IMR-90 (cell line): ENCODE results near the gene ATOSB. TPM values are rescaled to one million over a fixed set of nuclear protein-coding genes. Genes with fewer than 3 reads are reported as not detected.

Source experiments
- ATAC-seq: fragments of 200-7000 bp; cut with Tn5 transposase; 2 replicates; pipeline ENCODE4 v1.9.1; 2020; ENCODE audit warnings: low read depth, mild to moderate bottlenecking, moderate library complexity
- BruUV-seq: library from RNA; stranded (reverse); fragments of 400-500 nt; replicated peaks from 2 replicates; lab custom pipeline; 2021; lab: Mats Ljungman, UMichigan
- CTCF ChIA-PET: fragments of 300-600 bp; formaldehyde crosslinking; extraction: SDS; loops from one replicate; lab custom pipeline; 2021; ENCODE audit warnings: antibody characterized with exemption; lab: Yijun Ruan, JAX
- POLR2A ChIA-PET: fragments of 300-600 bp; sonication (Branson Sonifier 250); formaldehyde crosslinking; loops from one replicate; lab custom pipeline; 2022; ENCODE audit warnings: antibody characterized with exemption; ENCODE audit not compliant: unreplicated experiment; lab: Charles Lee
- DNase-seq: peaks from one replicate; pipeline ENCODE4 v3.0.0; 2013
- H2AFZ ChIP-seq: replicated peaks from 2 replicates; pipeline ENCODE3; 2013; ENCODE audit warnings: low read length, mild to moderate bottlenecking; ENCODE audit not compliant: poor library complexity
- H2AK5ac ChIP-seq: 2 replicates; pipeline ENCODE4 v1.6.1; 2013; ENCODE audit warnings: low read depth, low read length, inconsistent platforms
- H2AK9ac ChIP-seq: replicated peaks from 2 replicates; pipeline ENCODE3; 2013; ENCODE audit warnings: mild to moderate bottlenecking, low read depth, low read length, moderate library complexity; ENCODE audit not compliant: poor library complexity
- H2BK120ac ChIP-seq: 2 replicates; pipeline ENCODE4 v1.6.1; 2013; ENCODE audit warnings: low read depth, low read length, inconsistent platforms
- H2BK15ac ChIP-seq: 3 replicates; pipeline ENCODE4 v1.6.1; 2013; ENCODE audit warnings: low read depth, low read length, inconsistent platforms
- H2BK20ac ChIP-seq: 2 replicates; pipeline ENCODE4 v1.6.1; 2013; ENCODE audit warnings: low read depth, mild to moderate bottlenecking, inconsistent platforms, low read length, moderate library complexity
- H2BK5ac ChIP-seq: 2 replicates; pipeline ENCODE4 v1.6.1; 2013; ENCODE audit warnings: mild to moderate bottlenecking, low read depth, low read length, inconsistent platforms; ENCODE audit not compliant: poor library complexity, severe bottlenecking
- H3K14ac ChIP-seq: replicated peaks from 2 replicates; pipeline ENCODE4 v1.6.1; 2013; ENCODE audit warnings: low read depth, low read length, inconsistent platforms
- H3K18ac ChIP-seq: 2 replicates; pipeline ENCODE4 v1.6.1; 2013; ENCODE audit warnings: low read depth, low read length, control low read depth
- H3K23ac ChIP-seq: 2 replicates; pipeline ENCODE4 v1.6.1; 2013; ENCODE audit warnings: low read depth, low read length, inconsistent platforms
- H3K27ac ChIP-seq: 2 replicates; pipeline ENCODE4 v1.5.1; 2013; ENCODE audit warnings: mild to moderate bottlenecking, control low read depth, low read length; ENCODE audit not compliant: insufficient read depth
- H3K27me3 ChIP-seq: 2 replicates; pipeline ENCODE4 v1.6.1; 2013; ENCODE audit warnings: low read length; ENCODE audit not compliant: control insufficient read depth, insufficient read depth
- H3K36me3 ChIP-seq: 2 replicates; pipeline ENCODE4 v1.6.1; 2013; ENCODE audit warnings: low read length, mixed read lengths; ENCODE audit not compliant: control insufficient read depth, insufficient read depth
- H3K4ac ChIP-seq: 2 replicates; pipeline ENCODE4 v1.6.1; 2013; ENCODE audit warnings: low read depth, low read length, inconsistent platforms
- H3K4me1 ChIP-seq: 2 replicates; pipeline ENCODE4 v1.6.1; 2013; ENCODE audit warnings: low read length, mixed read lengths; ENCODE audit not compliant: control insufficient read depth, insufficient read depth
- H3K4me2 ChIP-seq: 2 replicates; pipeline ENCODE4 v1.6.1; 2013; ENCODE audit warnings: low read depth, mild to moderate bottlenecking, control low read depth, low read length, moderate library complexity
- H3K4me3 ChIP-seq: 2 replicates; pipeline ENCODE4 v1.5.1; 2013; ENCODE audit warnings: low read depth, mild to moderate bottlenecking, control low read depth, low read length, moderate library complexity; ENCODE audit not compliant: insufficient read depth
- H3K56ac ChIP-seq: 2 replicates; pipeline ENCODE4 v1.6.1; 2013; ENCODE audit warnings: low read length, inconsistent platforms; ENCODE audit not compliant: insufficient read depth; ENCODE audit errors: extremely low read depth
- H3K79me1 ChIP-seq, 2 experiments: 2 replicates each; pipeline ENCODE4 v1.6.1; 2013; ENCODE audit warnings: low read length in 2 of 2, inconsistent platforms in 1 of 2, low read depth in 1 of 2
- H3K9ac ChIP-seq: 2 replicates; pipeline ENCODE4 v1.6.1; 2013; ENCODE audit warnings: low read depth, low read length, control low read depth
- H3K9me1 ChIP-seq: 2 replicates; pipeline ENCODE4 v1.6.1; 2013; ENCODE audit warnings: low read length, inconsistent platforms; ENCODE audit not compliant: insufficient read depth
- H3K9me3 ChIP-seq: 2 replicates; pipeline ENCODE4 v1.6.1; 2013; ENCODE audit warnings: low read length; ENCODE audit not compliant: control insufficient read depth, insufficient read depth
- H4K20me1 ChIP-seq: 2 replicates; pipeline ENCODE4 v1.6.1; 2013; ENCODE audit warnings: low read length, inconsistent platforms; ENCODE audit not compliant: insufficient read depth
- H4K5ac ChIP-seq: 2 replicates; pipeline ENCODE4 v1.6.1; 2013; ENCODE audit warnings: mild to moderate bottlenecking, low read depth, low read length, control low read depth
- H4K8ac ChIP-seq, 2 experiments: 2 replicates each; pipeline ENCODE4 v1.6.1; 2013; ENCODE audit warnings: low read depth in 2 of 2, low read length in 2 of 2, control low read depth in 1 of 2, inconsistent platforms in 1 of 2
- H4K91ac ChIP-seq: 2 replicates; pipeline ENCODE4 v1.6.1; 2013; ENCODE audit warnings: low read depth, low read length, inconsistent platforms; ENCODE audit not compliant: insufficient read depth
- BHLHE40 ChIP-seq: fragments of 150-350 bp; IDR thresholded peaks from 2 replicates; pipeline ENCODE4 v1.6.1; 2016; ENCODE audit warnings: mild to moderate bottlenecking, low read depth, low read length
- CHD1 ChIP-seq: IDR thresholded peaks from 2 replicates; pipeline ENCODE4 v1.6.1; 2012; ENCODE audit warnings: low read depth, low read length, improper control_type of control experiment
- CTCF ChIP-seq: conservative IDR thresholded peaks from 2 replicates; pipeline ENCODE4 v1.5.1; 2012; ENCODE audit warnings: mild to moderate bottlenecking, low read depth, low read length, improper control_type of control experiment
- ELK1 ChIP-seq: fragments of 150-350 bp; IDR thresholded peaks from 2 replicates; pipeline ENCODE4 v1.6.1; 2016; ENCODE audit warnings: low read depth, mild to moderate bottlenecking, low read length, moderate library complexity, borderline replicate concordance
- FOS ChIP-seq: fragments of 150-350 bp; IDR thresholded peaks from 2 replicates; pipeline ENCODE4 v1.6.1; 2016; ENCODE audit warnings: low read depth, low read length
- MAFK ChIP-seq: IDR thresholded peaks from 2 replicates; pipeline ENCODE4 v1.6.1; 2012; ENCODE audit warnings: low read depth, low read length, improper control_type of control experiment
- NFE2L2 ChIP-seq: fragments of 150-350 bp; IDR thresholded peaks from 2 replicates; pipeline ENCODE4 v1.6.1; 2016; ENCODE audit warnings: low read depth, mild to moderate bottlenecking, low read length
- POLR2A ChIP-seq: IDR thresholded peaks from 2 replicates; pipeline ENCODE4 v1.6.1; 2012; ENCODE audit warnings: mild to moderate bottlenecking, low read depth, low read length
- RAD21 ChIP-seq: IDR thresholded peaks from 2 replicates; pipeline ENCODE4 v1.6.1; 2012; ENCODE audit warnings: low read length, improper control_type of control experiment
- RCOR1 ChIP-seq: IDR thresholded peaks from 2 replicates; pipeline ENCODE4 v1.6.1; 2012; ENCODE audit warnings: mild to moderate bottlenecking, low read length, improper control_type of control experiment; ENCODE audit not compliant: insufficient replicate concordance
- RFX5 ChIP-seq: IDR thresholded peaks from 2 replicates; pipeline ENCODE4 v1.8.0; 2012; ENCODE audit warnings: low read depth, mild to moderate bottlenecking, low read length, moderate library complexity
- SMC3 ChIP-seq: fragments of 150-350 bp; IDR thresholded peaks from 2 replicates; pipeline ENCODE4 v1.6.1; 2016; ENCODE audit warnings: low read depth, mild to moderate bottlenecking, antibody characterized with exemption, low read length, moderate library complexity
- WGBS, 2 experiments: methylation state at CpG; one replicate each; pipeline versions ENCODE4 v1.1.5 to v1.1.7; 2013; ENCODE audit warnings: missing lambda C conversion rate in 2 of 2; ENCODE audit not compliant: insufficient read length in 1 of 2; ENCODE audit errors: extremely low coverage in 2 of 2; 5-methylcytosine and 5-hydroxymethylcytosine counted together
- dilution Hi-C: fragments of 300-500 bp; cut with HindIII; formaldehyde crosslinking; loops from one replicate; pipeline ENCODE4 v1.14.3; 2018; ENCODE audit warnings: low sequenced_read_pairs; ENCODE audit not compliant: unreplicated experiment
- in situ Hi-C: fragments of 300-500 bp; cut with MboI; formaldehyde crosslinking; loops from 3 replicates; pipeline ENCODE4 v1.14.3; 2019; ENCODE audit warnings: low sequenced_read_pairs, inconsistent platforms, mixed read lengths
- intact Hi-C: fragments of 100-400 bp; cut with micrococcal nuclease; formaldehyde crosslinking; loops from 2 replicates; pipeline ENCODE4 v1.10.0; 2022
- polyA plus RNA-seq, 3 experiments: library from polyadenylated mRNA; depleted of rRNA; stranded (reverse); fragments of >200 nt; gene quantifications; 2 replicates each; pipeline ENCODE4 v1.2.3, GENCODE V29; 2012; ENCODE audit warnings: low replicate concordance in 1 of 3
- total RNA-seq: library from RNA; depleted of rRNA; stranded (reverse); fragments of >200 nt; gene quantifications from 2 replicates; pipeline ENCODE4 v1.2.3, GENCODE V29; 2012
- TF ChIP-seq, protein P1 (sequence below): fragments of 150-350 bp; IDR thresholded peaks from 2 replicates; pipeline ENCODE4 v1.6.1; 2017; ENCODE audit warnings: mild to moderate bottlenecking, antibody characterized with exemption, low read length, low read depth

The ATOSB gene
- total and polyA plus RNA-seq, 2 of the 4 experiments (the other 2 are of a cell fraction): 12.0 to 40.2 TPM

- Histone ChIP-seq H2BK120ac (no peak overlapping the region), H4K5ac (no peak overlapping the region), H3K9ac (peak overlapping the region; percentile 8), H3K36me3 (no peaks in the 10 kb centered on the region; the same call in 1 of the 2 replicates), H3K9me3 (no peaks in the 10 kb centered on the region), H2BK15ac (no peak overlapping the region), H3K9me1 (peaks cover 16% of the 10 kb centered on the region), H2AFZ (no peak overlapping the region), H2BK20ac (no peak overlapping the region), H2BK5ac (no peak overlapping the region), H3K4ac (no peak overlapping the region), H2AK5ac (no peak overlapping the region), H3K23ac (peak overlapping the region; percentile 45; the same call in 1 of the 2 replicates), H2AK9ac (peak overlapping the region; percentile 3), H4K8ac (no peak overlapping the region), H3K4me3 (no peak overlapping the region), H3K18ac (no peak overlapping the region), H3K14ac (no peak overlapping the region), H4K20me1 (no peaks in the 10 kb centered on the region), H3K79me1 (peaks cover 14 to 48% of the 10 kb centered on the region in 2 experiments; a peak in 3 of 4 replicates), H3K56ac (no peak overlapping the region), H3K4me1 (peaks cover 5% of the 10 kb centered on the region; the same call in 1 of the 2 replicates), H3K4me2 (0 out of 2 replicates have a peak overlapping the region, but pooled peaks have one; percentile 8), H3K27me3 (no peaks in the 10 kb centered on the region), H3K27ac (no peak overlapping the region), H4K91ac (no peak overlapping the region)
- BruUV-seq: no TSS peak
- 80% methylated on average over 1 of the region's 4 CpGs; no CpG with 5 or more reads in 1 of the 2 experiments for WGBS, 2 experiments
- no peak for DNase-seq
- POLR2A ChIA-PET: interaction anchor here (1.5 kb wide), 1 partner anchor 36 kb away, joined by 4 read pairs; no protein-coding TSS in a partner anchor
- intact Hi-C loops (loop anchor here (10.0 kb wide), 1 partner anchor 313 kb away; no protein-coding TSS in a partner anchor), in situ Hi-C loops (no loop called here), dilution Hi-C loops (no loop called here)
- ATAC-seq: no peak
- TF ChIP-seq RCOR1 (no peak), NFE2L2 (no peak), FOS (no peak), POLR2A (no peak), RFX5 (no peak), MAFK (no peak), SMC3 (no peak), CTCF (no peak), CHD1 (no peak), ELK1 (no peak), BHLHE40 (no peak), RAD21 (no peak)
- TF ChIP-seq, protein P1, sequence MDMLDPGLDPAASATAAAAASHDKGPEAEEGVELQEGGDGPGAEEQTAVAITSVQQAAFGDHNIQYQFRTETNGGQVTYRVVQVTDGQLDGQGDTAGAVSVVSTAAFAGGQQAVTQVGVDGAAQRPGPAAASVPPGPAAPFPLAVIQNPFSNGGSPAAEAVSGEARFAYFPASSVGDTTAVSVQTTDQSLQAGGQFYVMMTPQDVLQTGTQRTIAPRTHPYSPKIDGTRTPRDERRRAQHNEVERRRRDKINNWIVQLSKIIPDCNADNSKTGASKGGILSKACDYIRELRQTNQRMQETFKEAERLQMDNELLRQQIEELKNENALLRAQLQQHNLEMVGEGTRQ: no peak
- CTCF ChIA-PET: no interaction called here
Observed at GRCh38 chr9:35078066-35078465, 37.6 kb downstream of the ATOSB start.
